GM19099 (cell line): ENCODE data around the gene SRSF1.

ENCODE experiments used
- POLR2A ChIP-seq: IDR thresholded peaks from 3 replicates; pipeline ENCODE4 v1.6.1; 2011; ENCODE audit warnings: low read depth; ENCODE audit not compliant: insufficient read length; ENCODE audit errors: extremely low read depth

The SRSF1 gene

DNA sequence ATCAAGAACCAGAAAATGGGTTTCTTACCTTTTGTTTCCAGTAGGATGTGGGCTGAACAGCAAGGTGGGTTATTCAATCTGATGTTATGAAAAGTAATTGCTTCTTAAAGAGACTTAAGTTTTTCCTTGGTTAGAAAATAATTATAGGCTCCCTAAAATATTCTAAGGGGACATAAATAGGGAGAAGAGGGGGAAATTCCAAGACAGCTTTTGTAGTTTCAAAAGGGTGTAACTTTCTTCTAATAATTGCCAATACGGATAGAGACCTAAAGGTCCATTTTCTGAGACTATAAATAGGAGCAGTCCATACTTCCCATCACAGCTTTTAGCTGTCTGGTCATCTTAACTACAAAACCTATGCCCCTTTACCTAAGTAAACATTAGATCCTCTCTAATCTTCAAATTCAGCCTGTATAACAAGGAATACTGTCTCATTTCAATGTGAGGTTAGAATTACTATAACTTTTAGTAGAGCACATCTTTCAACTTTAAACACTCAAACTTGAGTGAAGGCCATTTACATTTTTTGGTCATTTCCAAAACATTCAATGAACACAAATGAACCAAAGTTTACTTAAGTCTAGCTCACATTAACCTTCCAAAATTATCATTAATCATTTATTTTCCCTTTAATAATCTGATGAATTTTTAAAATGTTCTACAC lies 5.5 kb downstream of the SRSF1 start:
- no peak for TF ChIP-seq POLR2A

- TF ChIP-seq POLR2A, result no peak
Observed at GRCh38 chr17:57999496-58000017, 7.5 kb downstream of the SRSF1 start.

DNA sequence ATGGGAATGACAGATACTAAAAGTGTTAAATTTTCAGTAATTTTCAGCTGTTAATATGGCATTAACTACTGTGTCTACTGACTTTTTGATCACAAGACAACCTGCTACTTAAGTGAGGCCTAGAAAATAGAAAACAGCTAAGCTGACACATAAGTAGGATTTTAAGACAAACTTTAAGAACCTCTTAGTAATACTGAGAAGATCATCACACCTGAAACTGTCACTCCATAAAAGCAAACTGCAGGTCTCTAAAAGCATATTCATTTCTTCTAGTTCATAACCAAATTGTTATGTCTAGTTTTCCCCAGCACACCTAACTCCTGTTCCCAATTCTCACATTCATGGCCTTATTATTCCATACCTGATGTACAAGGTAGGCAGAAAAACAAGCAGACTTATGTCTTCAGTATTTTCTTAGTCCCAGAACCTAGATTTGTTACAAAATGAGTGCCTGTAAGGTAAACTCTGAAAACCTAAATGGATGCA lies 8.0 kb downstream of the SRSF1 start:
- TF ChIP-seq POLR2A, result no peak

DNA sequence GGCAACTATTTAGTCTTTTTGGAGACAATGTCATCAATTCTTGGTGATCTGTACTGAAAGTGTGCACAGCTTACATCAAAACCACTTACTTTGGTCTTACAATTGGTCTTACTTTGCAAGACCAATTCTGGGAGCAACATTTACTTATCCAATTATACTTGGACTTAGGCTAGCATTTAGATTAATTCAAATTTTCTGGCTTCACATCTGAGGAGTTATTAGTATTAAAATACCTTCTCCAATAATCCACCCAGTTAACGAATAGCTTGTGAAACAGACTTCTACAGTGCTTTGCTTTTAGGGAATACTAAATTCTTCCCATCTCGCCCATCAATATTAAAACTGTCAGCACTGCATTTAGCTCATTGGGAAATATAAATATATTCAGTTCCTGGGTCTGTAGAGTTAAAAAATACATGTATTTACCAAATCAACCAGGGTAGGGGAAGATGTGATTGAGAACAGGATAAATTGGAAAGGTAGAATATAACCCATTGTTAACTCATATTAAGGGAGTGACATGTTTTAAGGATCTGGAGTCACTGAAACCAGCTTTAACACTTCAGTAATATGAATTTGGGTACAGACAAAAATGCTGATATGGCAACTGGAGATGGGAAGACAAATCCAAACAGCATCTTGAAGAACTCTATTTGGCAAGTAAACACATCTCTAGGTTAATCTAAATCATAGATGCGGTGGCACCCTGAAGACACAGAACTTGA lies 9.8 kb downstream of the SRSF1 start:
- no peak for TF ChIP-seq POLR2A

DNA sequence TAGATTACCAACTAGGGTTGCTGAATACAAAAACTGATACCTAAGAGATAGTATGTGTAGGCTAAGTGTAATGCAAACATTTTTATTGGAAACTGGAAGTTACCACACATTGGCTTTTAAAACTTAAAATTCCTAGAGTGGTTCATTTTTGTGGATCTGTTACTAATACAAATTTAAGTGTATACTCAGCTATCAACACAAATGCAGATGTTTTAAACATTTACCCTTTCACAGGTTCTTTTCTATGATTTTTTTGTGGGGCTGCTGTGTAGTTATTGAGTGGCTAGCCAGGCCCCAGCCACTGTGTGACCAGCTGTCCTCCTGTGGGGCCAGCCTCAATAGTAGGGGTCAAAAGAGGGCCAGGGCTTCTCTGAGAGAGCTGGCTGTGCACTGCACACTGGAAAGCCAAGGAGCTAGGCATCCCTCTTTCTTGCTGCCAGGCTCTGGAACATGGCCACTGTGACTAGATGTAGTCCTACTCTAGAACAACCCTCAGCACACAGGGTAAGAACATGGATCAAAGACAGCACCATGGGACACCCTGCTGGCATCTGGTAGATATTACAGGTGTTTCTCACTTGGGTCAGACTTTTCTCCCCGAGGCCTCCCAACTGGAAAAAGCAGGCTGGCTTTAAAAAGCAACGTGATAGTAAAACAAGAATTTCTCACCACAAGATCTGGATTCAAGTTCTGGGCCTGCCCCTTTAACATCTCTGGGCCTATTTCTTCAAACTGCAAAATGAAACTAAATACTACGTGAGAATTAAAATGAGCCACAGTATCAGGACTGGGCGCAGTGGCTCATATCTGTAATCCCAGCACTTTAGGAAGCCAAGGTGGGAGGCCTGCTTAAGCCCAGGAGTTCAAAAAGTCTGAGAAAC lies 11.7 kb downstream of the SRSF1 start:
- TF ChIP-seq POLR2A, result peak; percentile 41

DNA sequence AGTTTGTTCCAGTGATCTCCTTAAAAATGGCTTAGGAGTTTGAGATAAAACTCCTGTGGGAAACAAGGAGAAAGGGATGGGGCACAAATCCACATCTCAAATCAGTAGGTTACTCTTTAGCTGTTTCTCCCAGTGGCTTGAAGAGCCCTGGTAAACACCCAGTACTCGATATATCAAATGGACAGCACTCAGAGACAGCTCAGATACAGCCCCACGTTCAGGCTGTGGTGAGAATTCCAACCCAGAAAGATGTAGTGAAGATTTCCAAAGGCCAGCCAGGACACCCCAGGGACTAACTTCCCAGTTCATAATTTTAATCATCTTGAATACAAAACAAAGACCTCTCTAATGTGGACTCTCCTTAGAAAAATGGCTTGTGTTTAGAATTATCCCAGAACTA lies 12.6 kb downstream of the SRSF1 start:
- no peak for TF ChIP-seq POLR2A

- TF ChIP-seq POLR2A, result peak; percentile 14
Observed at GRCh38 chr17:57993471-57994365, 13.3 kb downstream of the SRSF1 start.

GRCh38 chr17:57991537-57991936 lies 15.5 kb downstream of the SRSF1 start:
- no peak for TF ChIP-seq POLR2A

- no peak for TF ChIP-seq POLR2A
Observed at GRCh38 chr17:57990037-57990436, 17.0 kb downstream of the SRSF1 start.

DNA sequence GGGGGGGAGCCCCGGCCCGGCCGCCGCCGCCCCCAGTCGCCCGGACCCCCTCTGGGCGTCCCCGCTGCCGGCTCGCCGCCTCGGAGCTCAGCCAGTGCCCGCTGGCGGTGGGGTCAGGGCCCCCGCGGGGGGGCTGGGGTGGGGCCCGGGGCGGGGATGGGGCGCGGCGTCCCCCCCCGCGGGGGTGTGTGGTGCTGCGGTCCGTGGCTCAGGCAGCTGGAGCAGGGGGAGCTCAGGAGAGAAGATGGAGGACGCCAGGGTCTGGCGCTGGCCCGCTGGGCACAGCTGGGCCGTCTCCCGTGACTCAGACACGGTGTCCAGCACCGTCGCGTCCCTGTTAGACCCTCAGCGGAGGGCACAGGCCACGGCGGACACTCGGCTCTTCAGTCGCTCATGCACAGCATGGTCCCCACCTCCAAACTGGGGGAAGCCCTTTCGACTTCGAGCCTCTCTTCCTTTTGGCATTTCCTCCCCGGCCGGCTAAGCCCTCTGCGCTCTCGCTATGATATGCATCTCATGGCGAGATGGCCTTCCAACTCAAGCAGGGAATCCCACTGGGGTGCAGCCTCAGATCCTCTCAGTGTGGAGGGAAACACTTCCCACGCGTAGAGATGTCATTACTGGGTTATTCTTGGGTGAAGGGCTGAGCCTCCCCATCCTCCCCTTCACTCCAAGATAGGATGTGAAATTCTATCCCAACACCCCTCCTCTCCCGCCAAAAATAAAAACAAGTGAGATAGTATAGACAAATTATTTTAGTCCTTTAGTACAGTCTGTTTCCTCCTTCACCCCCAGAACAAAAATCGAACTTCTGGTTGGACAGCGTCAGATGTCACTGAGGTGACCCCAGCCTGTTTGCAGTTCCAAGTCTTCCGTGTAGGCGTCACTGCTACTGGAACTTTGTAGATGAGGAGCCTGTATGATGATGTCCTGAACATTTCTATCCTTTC lies 18.5 kb downstream of the SRSF1 start:
- peak; percentile 76 for TF ChIP-seq POLR2A

GRCh38 chr17:57987581-57988300 lies 19.3 kb downstream of the SRSF1 start, which contains the start of gene VEZF1:
Gene VEZF1 (minus strand): TSS chr17:57988254. CDS start chr17:57988111, 143 bp downstream.
- TF ChIP-seq POLR2A, result peak; percentile 44

- no peak for TF ChIP-seq POLR2A
Observed at GRCh38 chr17:57986841-57987580, 20.0 kb downstream of the SRSF1 start.
